ENCODE data around the gene PLA2G2E.
"Not testable (repeated sequence)": the region's sequence is repeated elsewhere in the genome, so short reads cannot be mapped to it uniquely, and the experiment has no call there.

PLA2G2E gene

GRCh38 chr1:19880841-19881240, 42.6 kb downstream of the PLA2G2E start:
- not testable (repeated sequence) for DNase-seq

DNA sequence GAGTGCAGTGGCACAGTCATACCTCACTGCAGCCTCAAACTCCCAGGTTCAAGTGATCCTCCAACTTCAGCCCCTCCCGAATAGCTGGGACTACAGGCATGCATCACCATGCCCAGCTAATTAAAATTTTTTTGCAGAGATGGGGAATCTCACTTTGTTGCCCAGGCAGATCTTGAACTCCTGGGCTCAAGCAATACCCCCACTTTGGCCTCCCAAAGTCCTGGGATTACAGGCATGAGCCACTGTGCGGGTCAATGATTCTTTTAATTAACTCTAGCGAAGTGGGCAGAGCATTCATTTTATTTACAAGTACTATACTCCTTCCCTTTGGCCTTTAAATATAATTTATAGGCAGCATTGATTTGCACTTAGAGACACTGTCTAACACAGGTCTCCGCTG, 43.8 kb downstream of the PLA2G2E start:
- DNase-seq = no peak

GRCh38 chr1:19879227-19879626, 44.2 kb downstream of the PLA2G2E start:
- no peak for DNase-seq

GRCh38 chr1:19878637-19878985, 44.8 kb downstream of the PLA2G2E start:
- DNase-seq = no peak

DNA sequence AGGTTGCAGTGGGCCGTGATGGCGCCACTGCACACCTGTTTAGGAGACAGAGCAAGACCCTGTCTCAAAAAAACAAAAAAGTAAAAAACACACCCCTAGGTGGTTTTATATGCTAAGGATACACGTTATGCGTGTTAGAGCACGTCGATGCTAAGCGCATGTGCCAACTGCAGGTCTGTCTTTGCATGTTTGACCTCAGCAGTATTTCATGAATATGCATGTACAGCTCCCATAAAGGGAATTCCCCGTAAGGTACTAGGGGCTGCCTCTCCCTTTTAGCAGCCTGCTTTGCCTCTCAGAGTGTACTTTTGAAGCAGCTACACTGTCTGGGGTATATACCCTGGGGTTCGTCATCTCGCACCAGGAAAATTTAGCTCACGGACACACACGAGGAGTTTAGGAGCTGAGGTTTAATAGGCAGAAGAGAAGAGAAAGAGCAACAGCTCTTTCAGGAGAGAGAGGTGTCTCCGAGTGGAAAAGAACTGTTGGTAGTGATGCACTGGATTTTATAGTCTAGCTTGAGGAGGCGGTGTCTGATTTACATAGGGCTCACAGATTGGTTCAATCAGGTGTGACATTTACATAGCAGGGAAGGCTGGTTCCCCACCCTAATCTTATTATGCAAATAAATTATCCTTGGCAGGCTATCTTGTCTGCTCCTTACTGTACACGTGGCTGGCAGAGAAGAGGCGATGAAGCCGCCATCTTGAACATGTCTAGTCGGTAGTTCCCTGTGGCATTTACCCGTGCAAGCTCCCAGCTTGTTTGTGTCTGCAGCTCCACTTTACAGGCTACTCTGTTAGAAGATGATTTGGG, 45.4 kb downstream of the PLA2G2E start:
- DNase-seq = no peak

DNA sequence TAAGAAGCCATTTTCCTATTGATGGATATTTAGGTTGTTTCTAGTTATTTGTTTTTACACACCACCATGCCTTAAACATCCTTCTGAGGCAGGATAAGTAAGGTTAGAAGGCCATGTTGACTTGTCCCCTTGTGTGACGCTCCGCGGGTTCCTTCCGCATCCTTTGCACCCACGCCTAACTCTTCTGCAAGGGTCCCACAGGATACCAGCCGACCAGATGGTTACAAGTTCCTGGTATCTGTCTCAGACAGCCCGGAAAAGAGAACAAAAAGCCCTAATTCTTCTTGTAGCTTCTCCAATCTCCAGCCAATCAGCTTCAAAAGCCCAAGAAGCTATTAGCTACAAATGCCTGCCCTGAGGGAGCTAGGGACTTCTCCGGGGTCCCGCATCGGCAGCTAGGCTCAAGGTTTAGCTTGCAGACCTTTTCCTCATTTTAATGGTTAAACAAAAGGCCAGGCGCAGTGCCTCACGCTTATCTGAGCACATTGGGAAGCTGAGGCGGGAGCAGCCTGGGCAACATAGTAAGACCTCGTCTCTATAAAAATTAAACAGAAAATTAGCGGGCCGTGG, 46.2 kb downstream of the PLA2G2E start:
- DNase-seq = no peak

- DNase-seq = no peak
Observed at GRCh38 chr1:19872190-19872589, 51.2 kb downstream of the PLA2G2E start.
